ENCODE data around the gene YIPF6. TPM values are rescaled to one million over a fixed set of nuclear protein-coding genes. Genes with fewer than 3 reads are reported as not detected.
"Not testable (repeated sequence)": the region's sequence is repeated elsewhere in the genome, so short reads cannot be mapped to it uniquely, and the experiment has no call there.

Gene YIPF6
- total RNA-seq, 1 experiment from 2014 or later, result 61.3 TPM

GRCh38 chrX:68492583-68492982 lies 6.3 kb upstream of the YIPF6 start:
- Histone ChIP-seq H3K9me3 (ENCODE audit: control insufficient read depth, insufficient read depth, low read depth, low read length) (no peaks in the 10 kb centered on the region), H3K4me1 (ENCODE audit: control insufficient read depth, insufficient read depth, low read length) (0 out of 2 replicates have a peak, but pooled peaks cover 4% of the 10 kb centered on the region), H3K27me3 (ENCODE audit: control insufficient read depth, insufficient read depth, low read length) (no peaks in the 10 kb centered on the region), H3K27ac (ENCODE audit: low read length) (no peak overlapping the region), H3K4me3 (ENCODE audit: low read depth in 2 of 2, low read length in 2 of 2) (no peak overlapping the region), H3K36me3 (ENCODE audit: control insufficient read depth, insufficient read depth, low read length) (no peaks in the 10 kb centered on the region)
- CTCF ChIA-PET, result no interaction called here
- TF ChIP-seq POLR2AphosphoS5 (IDR thresholded peaks at IDR 0.05; ENCODE audit: low read depth, low read length) (no peak), CTCF (IDR thresholded peaks at IDR 0.05) (no peak), TCF7L2 (IDR thresholded peaks at IDR 0.05; ENCODE audit: low read depth, low read length) (no peak), SIN3A (IDR thresholded peaks at IDR 0.05; ENCODE audit: borderline replicate concordance, insufficient read depth, low read depth, low read length) (no peak), REST (IDR thresholded peaks at IDR 0.05; ENCODE audit: insufficient read depth in 1 of 2, low read depth in 2 of 2, low read length in 1 of 2) (no peak)
- no TSS peak for BruUV-seq (replicated peaks)
- ATAC-seq (no peak), DNase-seq (ENCODE audit: low read depth, low spot score) (no peak)
- POLR2A ChIA-PET, result interaction anchor here (0.7 kb wide), 1 partner anchor 11 kb away, joined by 19 read pairs; no protein-coding TSS in a partner anchor
- in situ Hi-C loops (cut with HindIII; ENCODE audit: low pct_unique_long_range_greater_than_20kb, low sequenced_read_pairs) (no loop called here), intact Hi-C loops (cut with micrococcal nuclease; ENCODE audit: unreplicated experiment) (loop anchor here (5.0 kb wide), 1 partner anchor 295 kb away; no protein-coding TSS in a partner anchor)

- BruUV-seq (replicated peaks); H3K27ac ChIP-seq (ENCODE audit: low read length); H3K4me1 ChIP-seq (ENCODE audit: control insufficient read depth, insufficient read depth, low read length); in situ Hi-C loops (cut with HindIII; ENCODE audit: low pct_unique_long_range_greater_than_20kb, low sequenced_read_pairs); H3K9me3 ChIP-seq (ENCODE audit: control insufficient read depth, insufficient read depth, low read depth, low read length); POLR2A ChIA-PET; H3K36me3 ChIP-seq (ENCODE audit: control insufficient read depth, insufficient read depth, low read length); H3K27me3 ChIP-seq (ENCODE audit: control insufficient read depth, insufficient read depth, low read length); DNase-seq (ENCODE audit: low read depth, low spot score); H3K4me3 ChIP-seq (ENCODE audit: low read depth in 2 of 2, low read length in 2 of 2); ATAC-seq; CTCF ChIA-PET: not testable (repeated sequence)
- intact Hi-C loops (cut with micrococcal nuclease; ENCODE audit: unreplicated experiment), result loop anchor here (5.0 kb wide), 1 partner anchor 296 kb away; no protein-coding TSS in a partner anchor
These were observed 5.1 kb upstream of the YIPF6 start for GRCh38 chrX:68493776-68494175.

- Histone ChIP-seq H3K9me3 (ENCODE audit: control insufficient read depth, insufficient read depth, low read depth, low read length) (no peaks in the 10 kb centered on the region), H3K27ac (ENCODE audit: low read length) (peak overlapping the region; percentile 90), H3K4me3 (ENCODE audit: low read depth in 2 of 2, low read length in 2 of 2) (peak overlapping the region; percentile 81 to 83), H3K27me3 (ENCODE audit: control insufficient read depth, insufficient read depth, low read length) (no peaks in the 10 kb centered on the region), H3K4me1 (ENCODE audit: control insufficient read depth, insufficient read depth, low read length) (peaks cover 4% of the 10 kb centered on the region; the same call in 1 of the 2 replicates), H3K36me3 (ENCODE audit: control insufficient read depth, insufficient read depth, low read length) (peaks cover 2% of the 10 kb centered on the region)
- CTCF ChIA-PET, result interaction anchor here (0.7 kb wide), 1 partner anchor 301 kb away, joined by 3 read pairs; no protein-coding TSS in a partner anchor
- intact Hi-C loops (cut with micrococcal nuclease; ENCODE audit: unreplicated experiment), result no loop called here
- ATAC-seq (0 out of 2 replicates have a peak, but pooled peaks have one; percentile 57), DNase-seq (ENCODE audit: low read depth, low spot score) (no peak)
- TSS peak; percentile 97 for BruUV-seq (replicated peaks)
- in situ Hi-C loops (cut with HindIII; ENCODE audit: low pct_unique_long_range_greater_than_20kb, low sequenced_read_pairs), result no loop called here
- TF ChIP-seq CTCF (IDR thresholded peaks at IDR 0.05), result no peak
- TF ChIP-seq TCF7L2 (IDR thresholded peaks at IDR 0.05; ENCODE audit: low read depth, low read length), result no peak
- no peak for TF ChIP-seq POLR2AphosphoS5 (IDR thresholded peaks at IDR 0.05; ENCODE audit: low read depth, low read length)
- no peak for TF ChIP-seq SIN3A (IDR thresholded peaks at IDR 0.05; ENCODE audit: borderline replicate concordance, insufficient read depth, low read depth, low read length)
- TF ChIP-seq REST (IDR thresholded peaks at IDR 0.05; ENCODE audit: insufficient read depth in 1 of 2, low read depth in 2 of 2, low read length in 1 of 2), result no peak
- POLR2A ChIA-PET, result interaction anchor here (0.7 kb wide), 1 partner anchor 299 kb away, joined by 3 read pairs; no protein-coding TSS in a partner anchor
These were observed 775 bp upstream of the YIPF6 start for GRCh38 chrX:68498044-68498507.
